Testis (tissue), 2 donors: Measurements from ENCODE around the gene MAP2K4.

Experiments
- POLR2A ChIP-seq: fragments of 450-650 bp; IDR thresholded peaks from one replicate; pipeline ENCODE4 v1.6.1; 2017; ENCODE audit warnings: antibody characterized with exemption, mild to moderate bottlenecking, moderate library complexity
- TF ChIP-seq, protein P1 (sequence below), 3 experiments: fragments of 450-650 bp in 2 of 3; fragments of 200-600 bp in 1 of 3; sonication (generic) in 1 of 3; IDR thresholded peaks; one replicate each; pipeline ENCODE4 v1.5.1; 2016 to 2019; ENCODE audit warnings: antibody characterized with exemption in 3 of 3, mild to moderate bottlenecking in 2 of 3, moderate library complexity in 1 of 3

- TF ChIP-seq POLR2A: no peak
- TF ChIP-seq, protein P1, sequence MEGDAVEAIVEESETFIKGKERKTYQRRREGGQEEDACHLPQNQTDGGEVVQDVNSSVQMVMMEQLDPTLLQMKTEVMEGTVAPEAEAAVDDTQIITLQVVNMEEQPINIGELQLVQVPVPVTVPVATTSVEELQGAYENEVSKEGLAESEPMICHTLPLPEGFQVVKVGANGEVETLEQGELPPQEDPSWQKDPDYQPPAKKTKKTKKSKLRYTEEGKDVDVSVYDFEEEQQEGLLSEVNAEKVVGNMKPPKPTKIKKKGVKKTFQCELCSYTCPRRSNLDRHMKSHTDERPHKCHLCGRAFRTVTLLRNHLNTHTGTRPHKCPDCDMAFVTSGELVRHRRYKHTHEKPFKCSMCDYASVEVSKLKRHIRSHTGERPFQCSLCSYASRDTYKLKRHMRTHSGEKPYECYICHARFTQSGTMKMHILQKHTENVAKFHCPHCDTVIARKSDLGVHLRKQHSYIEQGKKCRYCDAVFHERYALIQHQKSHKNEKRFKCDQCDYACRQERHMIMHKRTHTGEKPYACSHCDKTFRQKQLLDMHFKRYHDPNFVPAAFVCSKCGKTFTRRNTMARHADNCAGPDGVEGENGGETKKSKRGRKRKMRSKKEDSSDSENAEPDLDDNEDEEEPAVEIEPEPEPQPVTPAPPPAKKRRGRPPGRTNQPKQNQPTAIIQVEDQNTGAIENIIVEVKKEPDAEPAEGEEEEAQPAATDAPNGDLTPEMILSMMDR (IDR thresholded peaks at IDR 0.05): no peak
These were observed 95.5 kb downstream of the MAP2K4 start for GRCh38 chr17:12116143-12116542.
